AG04450 (cell line): ENCODE data around the gene DHRSX. TPM values are rescaled to one million over a fixed set of nuclear protein-coding genes. Genes with fewer than 3 reads are reported as not detected.

Experiments
- CTCF ChIA-PET: fragments of 300-600, 350-600 bp; formaldehyde crosslinking; extraction: SDS; loops from one replicate; lab custom pipeline; 2022; ENCODE audit warnings: antibody characterized with exemption, inconsistent platforms; lab: Charles Lee
- POLR2A ChIA-PET: fragments of 350-600 bp; formaldehyde crosslinking; extraction: SDS; loops from one replicate; lab custom pipeline; 2021; ENCODE audit warnings: antibody characterized with exemption, inconsistent platforms; lab: Yijun Ruan, JAX
- DNase-seq: peaks from one replicate; pipeline ENCODE4 v3.0.0-alpha.2; 2011; ENCODE audit warnings: low read depth, low spot score
- H3K27ac ChIP-seq: one replicate; pipeline ENCODE4 v1.5.1; 2012; ENCODE audit warnings: low read depth, low read length, control low read depth
- H3K27me3 ChIP-seq: one replicate; pipeline ENCODE4 v1.6.0; 2012; ENCODE audit warnings: low read length; ENCODE audit not compliant: control insufficient read depth, insufficient read depth
- H3K4me3 ChIP-seq: 2 replicates; pipeline ENCODE4 v1.5.1; 2011; ENCODE audit warnings: mild to moderate bottlenecking, low read depth, low read length, control low read depth
- H3K9me3 ChIP-seq: 2 replicates; pipeline ENCODE4 v1.5.1; 2012; ENCODE audit warnings: low read length; ENCODE audit not compliant: control insufficient read depth, insufficient read depth
- polyA plus RNA-seq: library from polyadenylated mRNA; depleted of rRNA; stranded (reverse); fragments of >200 nt; gene quantifications from 2 replicates; pipeline ENCODE4 v1.2.3, GENCODE V29; 2011
- TF ChIP-seq, protein P1 (sequence below): IDR thresholded peaks from 2 replicates; pipeline ENCODE4 v1.5.1; 2011; ENCODE audit warnings: low read depth, low read length, control low read depth, inconsistent platforms

The DHRSX gene
- polyA plus RNA-seq, 1 experiment = 43.2 TPM

DNA sequence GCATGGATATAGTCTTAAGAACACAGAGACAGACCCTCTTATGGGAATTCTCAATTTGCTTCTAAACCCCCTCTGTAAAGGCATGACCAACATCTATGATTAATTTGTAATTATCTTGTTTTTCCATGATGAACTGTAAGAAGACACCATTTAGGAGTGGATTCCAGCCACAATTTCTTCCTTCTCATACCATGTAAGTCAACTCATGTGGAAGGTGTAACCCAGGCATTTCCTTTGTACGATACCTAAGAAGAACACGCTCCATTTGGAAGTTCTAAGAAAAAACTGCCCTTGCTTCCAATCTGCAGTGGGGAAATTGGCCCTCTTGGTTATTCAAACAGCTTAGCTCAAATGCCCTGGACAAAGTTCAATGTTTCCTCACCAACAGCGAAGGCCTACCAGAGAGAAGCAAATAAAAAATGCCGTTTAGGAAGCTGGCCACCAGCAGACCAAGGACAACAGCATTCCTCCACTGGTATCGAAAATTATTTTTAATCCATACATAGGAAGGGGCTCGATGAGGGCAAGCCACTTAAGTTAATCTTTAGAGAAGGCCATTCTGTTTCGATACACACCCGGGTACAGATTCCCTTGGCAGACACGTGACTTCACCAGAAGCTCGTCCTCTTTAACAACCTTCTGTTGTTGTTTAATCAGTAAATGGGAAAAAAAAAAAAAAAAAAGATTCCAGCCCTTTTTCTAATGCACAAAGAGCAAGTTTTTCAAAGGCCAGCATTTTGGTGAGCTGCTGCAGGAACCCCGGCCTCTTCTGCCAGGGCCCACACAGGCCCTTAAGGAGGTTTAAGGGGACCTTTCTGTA, 2.6 kb downstream of the DHRSX start:
- CTCF ChIA-PET = no interaction called here
- no peaks in the 10 kb centered on the region for H3K27me3 ChIP-seq
- DNase-seq = no peak
- POLR2A ChIA-PET = no interaction called here
- TF ChIP-seq, protein P1, sequence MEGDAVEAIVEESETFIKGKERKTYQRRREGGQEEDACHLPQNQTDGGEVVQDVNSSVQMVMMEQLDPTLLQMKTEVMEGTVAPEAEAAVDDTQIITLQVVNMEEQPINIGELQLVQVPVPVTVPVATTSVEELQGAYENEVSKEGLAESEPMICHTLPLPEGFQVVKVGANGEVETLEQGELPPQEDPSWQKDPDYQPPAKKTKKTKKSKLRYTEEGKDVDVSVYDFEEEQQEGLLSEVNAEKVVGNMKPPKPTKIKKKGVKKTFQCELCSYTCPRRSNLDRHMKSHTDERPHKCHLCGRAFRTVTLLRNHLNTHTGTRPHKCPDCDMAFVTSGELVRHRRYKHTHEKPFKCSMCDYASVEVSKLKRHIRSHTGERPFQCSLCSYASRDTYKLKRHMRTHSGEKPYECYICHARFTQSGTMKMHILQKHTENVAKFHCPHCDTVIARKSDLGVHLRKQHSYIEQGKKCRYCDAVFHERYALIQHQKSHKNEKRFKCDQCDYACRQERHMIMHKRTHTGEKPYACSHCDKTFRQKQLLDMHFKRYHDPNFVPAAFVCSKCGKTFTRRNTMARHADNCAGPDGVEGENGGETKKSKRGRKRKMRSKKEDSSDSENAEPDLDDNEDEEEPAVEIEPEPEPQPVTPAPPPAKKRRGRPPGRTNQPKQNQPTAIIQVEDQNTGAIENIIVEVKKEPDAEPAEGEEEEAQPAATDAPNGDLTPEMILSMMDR = no peak
- H3K27ac ChIP-seq = peak overlapping the region; percentile 61
- no peaks in the 10 kb centered on the region for H3K9me3 ChIP-seq
- H3K4me3 ChIP-seq = peak overlapping the region; percentile 72

DNA sequence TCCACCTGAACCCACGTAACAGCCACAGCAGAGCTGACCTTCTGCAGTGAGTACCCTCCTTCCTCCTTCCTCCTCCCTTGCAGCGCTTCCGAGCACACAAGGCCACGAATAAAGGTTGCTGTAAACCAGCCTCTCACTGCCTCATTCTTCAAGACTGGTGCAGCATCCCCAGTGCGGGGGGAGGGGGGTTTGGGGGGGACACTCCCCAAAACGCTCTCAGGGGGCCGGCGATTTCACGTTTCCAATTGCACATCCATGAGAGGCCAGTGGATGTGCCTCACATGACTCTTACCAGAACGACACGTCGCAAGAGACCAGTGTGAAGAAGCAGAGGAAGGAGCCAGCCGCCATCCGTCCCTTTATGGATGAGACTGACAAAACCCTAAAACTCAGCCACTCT, 5.2 kb downstream of the DHRSX start:
- peaks cover 5% of the 10 kb centered on the region; the same call in 1 of the 2 replicates for H3K9me3 ChIP-seq
- H3K27ac ChIP-seq = no peak overlapping the region
- no peaks in the 10 kb centered on the region for H3K27me3 ChIP-seq
- ChIA-PET POLR2A (no interaction called here), CTCF (no interaction called here)
- TF ChIP-seq, protein P1 = no peak
- H3K4me3 ChIP-seq = no peak overlapping the region
- DNase-seq = no peak

DNA sequence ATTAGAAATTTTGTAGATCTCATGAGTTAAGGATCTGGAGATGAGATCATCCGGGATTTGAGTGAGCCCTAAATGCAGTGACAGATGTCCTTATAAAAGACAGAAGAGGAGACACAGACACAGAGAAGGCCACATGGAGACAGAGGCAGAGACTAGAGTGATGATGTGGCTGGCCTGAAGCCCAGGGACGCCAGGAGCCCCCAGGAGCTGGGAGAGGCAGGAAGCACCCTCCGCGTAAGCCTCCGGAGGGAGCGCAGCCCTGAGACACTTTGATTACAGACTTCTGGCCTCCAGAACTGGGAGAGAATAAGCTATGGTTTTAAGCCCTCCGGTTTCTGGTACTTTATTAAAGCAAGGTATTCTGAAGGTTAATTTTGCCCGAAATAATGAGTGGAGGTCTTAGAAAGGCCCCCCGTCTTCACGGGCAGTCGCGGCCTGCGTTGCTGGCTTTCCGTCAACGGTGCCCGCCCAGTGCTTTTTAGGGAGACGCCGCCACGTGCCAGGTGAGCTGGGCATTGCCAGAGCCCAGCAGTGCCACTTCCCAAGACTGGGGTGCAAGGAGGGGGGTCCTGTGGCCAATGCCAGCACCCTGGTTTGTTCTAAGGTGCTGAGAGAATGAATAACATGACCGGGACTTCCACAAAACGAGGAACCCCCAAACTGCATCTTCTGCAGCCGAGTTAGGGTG, 8.1 kb downstream of the DHRSX start:
- Histone ChIP-seq H3K4me3 (no peak overlapping the region), H3K27me3 (no peaks in the 10 kb centered on the region), H3K9me3 (peaks cover 27% of the 10 kb centered on the region; the same call in 1 of the 2 replicates), H3K27ac (no peak overlapping the region)
- CTCF ChIA-PET = no interaction called here
- DNase-seq = no peak
- POLR2A ChIA-PET = no interaction called here
- TF ChIP-seq, protein P1 = no peak

DNA sequence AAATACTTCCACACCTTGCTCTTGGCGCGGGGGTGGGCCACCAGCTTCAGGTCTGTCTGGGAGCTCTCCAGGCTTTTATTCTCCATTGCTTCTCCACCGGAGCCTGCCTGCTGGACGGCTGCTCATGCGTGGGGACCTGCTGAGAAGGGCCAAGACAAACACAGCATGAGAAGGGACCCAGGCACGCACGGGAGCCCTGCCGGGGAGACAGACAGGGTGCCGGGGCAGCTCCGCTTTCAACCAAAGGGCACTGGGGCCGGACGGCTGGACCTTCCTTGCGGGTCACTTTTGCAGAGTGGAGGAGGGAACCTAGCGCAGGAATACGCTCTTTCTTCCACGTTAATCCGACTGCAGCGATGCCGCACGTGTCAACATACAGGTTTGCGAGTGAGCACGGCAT, 10.1 kb downstream of the DHRSX start:
- Histone ChIP-seq H3K4me3 (no peak overlapping the region), H3K9me3 (peaks cover 27% of the 10 kb centered on the region; the same call in 1 of the 2 replicates), H3K27ac (no peak overlapping the region), H3K27me3 (no peaks in the 10 kb centered on the region)
- TF ChIP-seq, protein P1 = no peak
- CTCF ChIA-PET = no interaction called here
- POLR2A ChIA-PET = no interaction called here
- no peak for DNase-seq
